Measurements from ENCODE around the gene SOS2. TPM values are rescaled to one million over a fixed set of nuclear protein-coding genes. Genes with fewer than 3 reads are reported as not detected.

SOS2 gene
- total RNA-seq, 1 experiment from 2014 or later = 14.9 TPM

- no peaks in the 10 kb centered on the region for H3K9me3 ChIP-seq (ENCODE audit: insufficient read depth, low read depth)
- no peak overlapping the region for H2AFZ ChIP-seq
- no TSS peak for BruUV-seq (replicated peaks)
- no peaks in the 10 kb centered on the region for H3K9me2 ChIP-seq (ENCODE audit: insufficient read depth)
- no peaks in the 10 kb centered on the region for H3K27me3 ChIP-seq (ENCODE audit: insufficient read depth, low read depth)
- CTCF ChIA-PET = no interaction called here
- intact Hi-C loops (cut with micrococcal nuclease; ENCODE audit: unreplicated experiment) = no loop called here
- H3K4me2 ChIP-seq = no peak overlapping the region
- peaks cover 16% of the 10 kb centered on the region; the same call in 1 of the 2 replicates for H3F3A ChIP-seq (ENCODE audit: insufficient read depth, low read depth)
- TF ChIP-seq CTCF (conservative IDR thresholded peaks at IDR 0.05) (no peak), EZH2 (IDR thresholded peaks at IDR 0.05; ENCODE audit: low read depth) (no peak)
- no peaks in the 10 kb centered on the region for H4K20me1 ChIP-seq (ENCODE audit: insufficient read depth)
- no peak overlapping the region for H3K4me3 ChIP-seq
- no peaks in the 10 kb centered on the region for H3K79me2 ChIP-seq (ENCODE audit: low read depth)
- no peak for DNase-seq
- POLR2A ChIA-PET (ENCODE audit: unreplicated experiment) = no interaction called here
- no peak overlapping the region for H3K27ac ChIP-seq
- H3K4me1 ChIP-seq (replicated peaks; ENCODE audit: insufficient read depth) = peaks cover 16% of the 10 kb centered on the region
- no peaks in the 10 kb centered on the region for H3K36me3 ChIP-seq (ENCODE audit: low read depth)
Observed at GRCh38 chr14:50095895-50096294, 135.5 kb downstream of the SOS2 start.

- H3K27me3 ChIP-seq (ENCODE audit: insufficient read depth, low read depth) = no peaks in the 10 kb centered on the region
- ChIA-PET CTCF (no interaction called here), POLR2A (ENCODE audit: unreplicated experiment) (no interaction called here)
- no peak overlapping the region for H3K4me3 ChIP-seq
- no peak for DNase-seq
- H2AFZ ChIP-seq = no peak overlapping the region
- H3K79me2 ChIP-seq (ENCODE audit: low read depth) = no peaks in the 10 kb centered on the region
- no TSS peak for BruUV-seq (replicated peaks)
- no peaks in the 10 kb centered on the region for H4K20me1 ChIP-seq (ENCODE audit: insufficient read depth)
- intact Hi-C loops (cut with micrococcal nuclease; ENCODE audit: unreplicated experiment) = no loop called here
- no peaks in the 10 kb centered on the region for H3K9me3 ChIP-seq (ENCODE audit: insufficient read depth, low read depth)
- no peaks in the 10 kb centered on the region for H3K9me2 ChIP-seq (ENCODE audit: insufficient read depth)
- H3F3A ChIP-seq (ENCODE audit: insufficient read depth, low read depth) = peaks cover under 1% of the 10 kb centered on the region; the same call in 1 of the 2 replicates
- H3K4me2 ChIP-seq = no peak overlapping the region
- no peak for TF ChIP-seq EZH2 (IDR thresholded peaks at IDR 0.05; ENCODE audit: low read depth)
- no peak for TF ChIP-seq CTCF (conservative IDR thresholded peaks at IDR 0.05)
- peaks cover 3% of the 10 kb centered on the region for H3K4me1 ChIP-seq (replicated peaks; ENCODE audit: insufficient read depth)
- no peaks in the 10 kb centered on the region for H3K36me3 ChIP-seq (ENCODE audit: low read depth)
- no peak overlapping the region for H3K27ac ChIP-seq
Observed at GRCh38 chr14:50094056-50094755, 137.2 kb downstream of the SOS2 start.

GRCh38 chr14:50093496-50093895 is 137.9 kb downstream of the SOS2 start:
- intact Hi-C loops (cut with micrococcal nuclease; ENCODE audit: unreplicated experiment) = no loop called here
- no peaks in the 10 kb centered on the region for H3K36me3 ChIP-seq (ENCODE audit: low read depth)
- H3K79me2 ChIP-seq (ENCODE audit: low read depth) = no peaks in the 10 kb centered on the region
- no peak overlapping the region for H3K4me3 ChIP-seq
- CTCF ChIA-PET = interaction anchor here (0.7 kb wide), 1 partner anchor 32 kb away, joined by 4 read pairs; no protein-coding TSS in a partner anchor
- H2AFZ ChIP-seq = no peak overlapping the region
- no TSS peak for BruUV-seq (replicated peaks)
- DNase-seq = no peak
- no peaks in the 10 kb centered on the region for H3K9me3 ChIP-seq (ENCODE audit: insufficient read depth, low read depth)
- H3K27me3 ChIP-seq (ENCODE audit: insufficient read depth, low read depth) = no peaks in the 10 kb centered on the region
- POLR2A ChIA-PET (ENCODE audit: unreplicated experiment) = no interaction called here
- TF ChIP-seq CTCF (conservative IDR thresholded peaks at IDR 0.05) = no peak
- no peaks in the 10 kb centered on the region for H3K4me1 ChIP-seq (replicated peaks; ENCODE audit: insufficient read depth)
- no peak overlapping the region for H3K4me2 ChIP-seq
- no peaks in the 10 kb centered on the region for H3K9me2 ChIP-seq (ENCODE audit: insufficient read depth)
- H3F3A ChIP-seq (ENCODE audit: insufficient read depth, low read depth) = no peaks in the 10 kb centered on the region; the same call in 1 of the 2 replicates
- H3K27ac ChIP-seq = no peak overlapping the region
- H4K20me1 ChIP-seq (ENCODE audit: insufficient read depth) = no peaks in the 10 kb centered on the region

Measured in PC-9 (cell line).